ENCODE results near the gene TMA7.

Gene TMA7

DNA sequence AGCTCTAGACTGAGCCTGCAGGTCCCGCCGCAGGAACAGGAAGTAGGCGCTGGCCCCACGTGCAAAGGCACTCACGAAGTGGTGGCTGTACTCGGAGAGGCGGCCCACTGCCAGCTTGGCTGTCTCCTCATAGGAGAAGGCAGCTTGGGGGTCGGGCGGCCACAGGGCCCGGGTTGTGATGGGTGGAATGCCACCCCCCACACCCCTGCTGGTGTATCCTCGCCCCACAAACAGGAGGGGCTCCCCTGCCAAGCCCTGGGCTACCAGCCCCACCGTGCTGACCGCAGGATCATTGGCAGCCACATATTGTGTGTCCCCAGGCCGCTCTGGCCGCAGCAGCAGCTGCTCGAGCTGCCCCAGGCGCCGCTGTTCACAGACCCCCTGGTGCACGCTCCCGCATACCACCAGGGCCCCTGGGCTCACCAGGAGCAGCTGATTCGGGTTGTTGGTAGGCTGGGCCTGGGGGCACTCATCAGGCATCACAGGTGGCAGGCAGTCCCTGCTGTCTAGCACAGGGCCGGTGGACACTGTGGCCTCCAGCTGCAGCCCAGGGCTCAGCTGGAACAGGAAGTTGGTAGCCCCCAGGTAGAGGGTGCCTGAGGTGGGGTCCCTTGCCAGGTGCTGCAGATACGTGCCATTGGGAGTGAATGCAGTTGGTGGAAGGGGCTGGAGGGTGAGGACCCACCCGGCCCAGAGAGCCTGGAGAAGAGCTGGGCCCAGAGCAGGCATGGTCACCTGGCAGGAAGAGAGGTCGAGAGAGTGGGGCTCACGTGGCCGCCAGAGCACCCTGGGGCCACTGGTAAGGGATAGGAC, 16.0 kb upstream of the TMA7 start:
- no peak for DNase-seq

- no peak for DNase-seq
Observed at GRCh38 chr3:48425281-48425812, 14.7 kb upstream of the TMA7 start.

DNA sequence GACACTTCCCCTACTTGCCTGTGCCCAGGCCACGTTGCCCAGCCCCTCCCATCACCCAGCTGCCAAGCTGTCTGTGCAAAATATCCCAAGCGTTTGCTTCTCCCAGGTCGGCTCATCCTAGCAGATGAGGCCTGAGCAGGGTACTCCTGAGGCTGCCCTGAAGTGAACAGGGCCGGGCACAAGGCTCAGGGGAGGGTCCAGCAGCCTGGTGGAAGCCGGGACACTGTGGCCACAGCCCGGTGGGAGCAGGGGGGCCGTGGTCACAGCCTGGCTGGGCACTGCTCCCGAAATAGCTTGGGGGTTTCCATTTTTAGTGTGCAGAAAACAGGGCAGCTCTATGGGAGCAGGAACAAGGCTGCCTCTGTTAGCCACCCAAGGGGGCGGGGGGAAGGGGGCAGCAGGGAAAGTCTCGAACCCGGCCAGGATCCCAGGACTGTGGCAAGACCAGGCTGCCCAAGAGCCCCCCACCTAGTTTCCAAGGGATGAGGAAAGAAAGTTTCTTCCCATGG, 13.6 kb upstream of the TMA7 start:
- no peak for DNase-seq

- no peak for DNase-seq
Observed at GRCh38 chr3:48426944-48427629, 13.0 kb upstream of the TMA7 start.

- DNase-seq, result no peak
Observed at GRCh38 chr3:48427630-48427962, 12.5 kb upstream of the TMA7 start.

DNA sequence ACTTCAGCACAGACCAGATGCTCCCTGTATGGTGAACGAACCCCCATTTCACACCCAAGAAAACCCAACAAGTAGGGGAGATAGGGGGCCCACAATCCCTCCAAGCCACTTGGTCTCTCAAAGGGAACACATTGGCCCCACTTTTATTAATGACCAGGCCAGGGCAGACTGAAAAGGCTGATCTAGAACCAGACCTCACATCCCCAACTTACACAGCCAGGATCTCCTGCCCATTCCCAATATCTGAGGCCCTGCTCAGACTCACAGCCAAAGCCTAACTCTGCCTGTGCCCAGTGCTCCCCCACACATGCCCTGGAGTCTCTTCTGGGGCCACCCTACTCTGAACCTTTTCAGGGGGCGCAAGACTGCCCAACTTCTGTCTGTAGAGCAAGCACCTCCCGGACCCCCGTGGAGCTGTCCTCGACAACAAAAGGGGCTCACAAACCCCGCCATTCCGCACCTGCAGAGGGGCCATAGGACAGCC, 11.9 kb upstream of the TMA7 start:
- DNase-seq, result no peak

DNA sequence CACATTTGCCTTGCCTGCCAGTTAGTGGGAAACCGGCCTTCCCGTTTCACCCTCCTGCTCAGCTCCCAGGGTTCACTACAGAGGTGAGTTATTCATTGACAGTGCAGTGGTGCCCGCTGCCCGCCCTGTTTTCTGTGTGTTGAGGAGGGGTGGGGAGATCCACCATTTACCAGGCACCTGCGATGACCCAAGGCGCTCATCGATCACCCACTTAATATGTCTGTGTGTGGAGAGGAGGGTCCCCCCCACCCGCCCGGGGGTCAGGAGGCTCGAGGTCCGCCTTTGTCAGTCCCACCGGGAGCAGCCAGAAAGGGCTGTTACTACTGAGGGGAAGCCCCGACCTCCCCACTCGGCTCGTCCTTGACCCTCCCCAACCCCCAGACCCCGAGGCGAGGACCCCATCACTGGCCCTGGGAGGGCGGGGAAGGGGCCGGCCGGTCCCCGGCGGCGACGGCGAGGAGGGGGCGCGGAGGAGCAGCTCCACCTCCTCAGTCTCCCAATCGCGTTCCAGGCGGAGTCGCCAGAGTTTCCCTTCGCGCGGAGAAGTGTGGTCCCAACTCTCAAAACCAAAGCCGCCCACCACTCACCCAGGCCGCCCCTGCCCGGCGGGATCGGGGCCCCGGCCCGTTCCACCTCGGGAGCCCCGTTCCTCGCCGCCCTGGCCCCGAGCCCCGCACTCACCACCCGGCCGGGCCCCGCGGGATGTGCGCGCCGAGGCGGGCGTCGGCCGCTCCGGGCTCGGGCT, 11.3 kb upstream of the TMA7 start:
- peak; percentile 4 for DNase-seq

- DNase-seq, result peak; percentile 78
Observed at GRCh38 chr3:48429317-48429959, 10.6 kb upstream of the TMA7 start.

- peak; percentile 66 for DNase-seq
Observed at GRCh38 chr3:48429960-48430707, 9.9 kb upstream of the TMA7 start, which contains the start of gene PLXNB1. Gene PLXNB1 (minus strand): TSS chr3:48430086. CDS start chr3:48424611, 5,475 bp downstream.

DNA sequence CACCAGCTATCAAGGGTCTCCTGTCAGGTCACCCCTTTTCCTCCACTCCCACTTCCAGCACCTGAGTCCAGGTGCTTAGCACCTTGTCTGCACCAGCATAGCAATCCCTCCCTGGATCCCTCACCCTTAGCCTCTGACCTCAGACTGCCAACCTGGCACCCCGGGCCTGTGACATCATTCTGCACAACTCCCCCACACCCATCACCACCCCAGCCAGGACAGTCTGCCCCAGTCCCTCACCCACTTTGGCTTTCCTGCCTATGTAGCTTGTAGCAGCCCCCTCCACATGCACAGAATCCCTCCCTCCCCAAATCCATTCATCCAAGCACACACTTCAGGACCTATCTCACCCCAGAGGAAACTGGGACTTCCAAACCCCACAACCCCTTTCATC, 9.4 kb upstream of the TMA7 start:
- no peak for DNase-seq

- DNase-seq, result no peak
Observed at GRCh38 chr3:48431224-48432029, 8.6 kb upstream of the TMA7 start.

- DNase-seq, result no peak
Observed at GRCh38 chr3:48432411-48433371, 7.4 kb upstream of the TMA7 start.

GRCh38 chr3:48433472-48434118, 6.5 kb upstream of the TMA7 start:
- no peak for DNase-seq

GRCh38 chr3:48434591-48435222, 5.3 kb upstream of the TMA7 start:
- no peak for DNase-seq

GRCh38 chr3:48435223-48435595, 4.8 kb upstream of the TMA7 start:
- no peak for DNase-seq

- peak; percentile 58 for DNase-seq
Observed at GRCh38 chr3:48435774-48436476, 4.1 kb upstream of the TMA7 start.

GRCh38 chr3:48436477-48436787, 3.6 kb upstream of the TMA7 start:
- no peak for DNase-seq

- DNase-seq, result no peak
Observed at GRCh38 chr3:48436855-48437254, 3.2 kb upstream of the TMA7 start.

Data from COR-L47 (cell line).